B cell (primary cell): ENCODE data around the gene WDFY2. TPM values are rescaled to one million over a fixed set of nuclear protein-coding genes. Genes with fewer than 3 reads are reported as not detected.
"Not testable (repeated sequence)": the region's sequence is repeated elsewhere in the genome, so short reads cannot be mapped to it uniquely, and the experiment has no call there.

ENCODE experiments used
- ATAC-seq: fragments of 200-7000 bp; cut with Tn5 transposase; one replicate; pipeline ENCODE4 v1.10.0; 2021; ENCODE audit warnings: low read depth, mild to moderate bottlenecking, moderate number of reproducible peaks, moderate library complexity
- CTCF ChIA-PET: fragments of 350-600 bp; sonication (Branson Sonifier 250); formaldehyde crosslinking; loops from one replicate; lab custom pipeline; 2021; ENCODE audit warnings: antibody characterized with exemption, inconsistent platforms; lab: Charles Lee
- POLR2A ChIA-PET: fragments of 350-600 bp; sonication (Branson Sonifier 250); formaldehyde crosslinking; loops from one replicate; lab custom pipeline; 2021; ENCODE audit warnings: antibody characterized with exemption; lab: Charles Lee
- DNase-seq: peaks from one replicate; pipeline ENCODE4 v3.0.0; 2013
- H2AFZ ChIP-seq: 2 replicates; pipeline ENCODE4 v1.6.1; 2012; ENCODE audit warnings: mild to moderate bottlenecking, low read depth, low read length; ENCODE audit not compliant: insufficient read depth, poor library complexity, severe bottlenecking
- H3K27ac ChIP-seq, 2 donors: 1 replicate in 1 of 2; 2 replicates in 1 of 2; pipeline ENCODE4 v1.5.1; 2012 to 2013; ENCODE audit warnings: low read length in 2 of 2, mild to moderate bottlenecking in 2 of 2, moderate library complexity in 1 of 2
- H3K27me3 ChIP-seq, 4 experiments: fragments of 200-600 bp in 1 of 4; sonication (generic) in 1 of 4; replicated peaks in 1 of 4; 1 replicate in 2 of 4; 2 replicates in 2 of 4; pipeline versions ENCODE4 v1.6.1 to v1.7.0; 2013 to 2016; ENCODE audit warnings: low read length in 3 of 4, mild to moderate bottlenecking in 2 of 4, mixed read lengths in 1 of 4, moderate library complexity in 1 of 4; ENCODE audit not compliant: insufficient read depth in 4 of 4, control insufficient read depth in 3 of 4; ENCODE audit errors: control extremely low read depth in 1 of 4
- H3K36me3 ChIP-seq, 2 experiments: replicated peaks in 1 of 2; 1 replicate in 1 of 2; 2 replicates in 1 of 2; pipeline versions ENCODE4 v1.6.1 to v1.7.1; 2013; ENCODE audit warnings: low read length in 1 of 2; ENCODE audit not compliant: insufficient read depth in 2 of 2, control insufficient read depth in 1 of 2; ENCODE audit errors: control extremely low read depth in 1 of 2, extremely low read depth in 1 of 2
- H3K4me1 ChIP-seq, 2 donors: fragments of 200-600 bp in 1 of 2; sonication (generic) in 1 of 2; 1 replicate in 1 of 2; 2 replicates in 1 of 2; pipeline versions ENCODE4 v1.5.1 to v1.6.1; 2013 to 2017; ENCODE audit warnings: low read length in 2 of 2; ENCODE audit not compliant: control insufficient read depth in 2 of 2, insufficient read depth in 2 of 2
- H3K4me2 ChIP-seq: replicated peaks from 2 replicates; pipeline ENCODE3; 2012; ENCODE audit warnings: mild to moderate bottlenecking, low read depth, low read length; ENCODE audit not compliant: poor library complexity, severe bottlenecking
- H3K4me3 ChIP-seq, 5 experiments: fragments of 200-600 bp in 1 of 5; sonication (generic) in 1 of 5; 1 replicate in 3 of 5; 2 replicates in 2 of 5; pipeline versions ENCODE4 v1.5.1 to v1.7.0; 2011 to 2016; ENCODE audit warnings: low read length in 4 of 5, mild to moderate bottlenecking in 4 of 5, low read depth in 2 of 5, control low read depth in 1 of 5, moderate library complexity in 1 of 5; ENCODE audit not compliant: insufficient read depth in 1 of 5; ENCODE audit errors: control extremely low read depth in 1 of 5, extremely low read depth in 1 of 5
- H3K79me2 ChIP-seq: fragments of 200-600 bp; sonication (generic); one replicate; pipeline ENCODE4 v1.6.0; 2016; ENCODE audit warnings: low read length; ENCODE audit not compliant: control insufficient read depth, insufficient read depth
- H3K9ac ChIP-seq: fragments of 200-600 bp; sonication (generic); 2 replicates; pipeline ENCODE4 v1.6.1; 2017; ENCODE audit warnings: mild to moderate bottlenecking, low read length, moderate library complexity
- H3K9me3 ChIP-seq, 3 donors: one replicate each; pipeline versions ENCODE4 v1.6.1 to v1.7.1; 2013; ENCODE audit warnings: low read length in 2 of 3; ENCODE audit not compliant: control insufficient read depth in 2 of 3, insufficient read depth in 1 of 3; ENCODE audit errors: control extremely low read depth in 1 of 3
- H4K20me1 ChIP-seq: 2 replicates; pipeline ENCODE4 v1.6.0; 2012; ENCODE audit warnings: mild to moderate bottlenecking, low read length; ENCODE audit not compliant: insufficient read depth, control insufficient read depth, poor library complexity, severe bottlenecking
- H3K27ac Mint-ChIP-seq: one replicate; pipeline ENCODE4 v1.8.0; 2021; ENCODE audit warnings: mixed read lengths
- H3K27me3 Mint-ChIP-seq: one replicate; pipeline ENCODE4 v1.8.0; 2021; ENCODE audit warnings: mixed read lengths
- H3K4me1 Mint-ChIP-seq: one replicate; pipeline ENCODE4 v1.8.0; 2021; ENCODE audit warnings: mixed read lengths
- H3K4me3 Mint-ChIP-seq: one replicate; pipeline ENCODE4 v1.8.0; 2021; ENCODE audit warnings: mixed read lengths
- H3K9me3 Mint-ChIP-seq: one replicate; pipeline ENCODE4 v1.8.0; 2022; ENCODE audit warnings: mixed read lengths; ENCODE audit not compliant: insufficient read depth
- CTCF ChIP-seq: fragments of 200-600 bp; IDR thresholded peaks from one replicate; pipeline ENCODE4 v1.8.0; 2022; ENCODE audit warnings: antibody characterized with exemption, mild to moderate bottlenecking
- EZH2 ChIP-seq: IDR thresholded peaks from 2 replicates; pipeline ENCODE4 v1.6.1; 2012; ENCODE audit warnings: borderline replicate concordance, low read depth, mild to moderate bottlenecking, moderate library complexity, low read length; ENCODE audit not compliant: insufficient read depth, poor library complexity, severe bottlenecking
- WGBS: methylation state at CpG from one replicate; pipeline ENCODE4 v1.1.5; 2013; ENCODE audit warnings: missing lambda C conversion rate; ENCODE audit not compliant: insufficient coverage; 5-methylcytosine and 5-hydroxymethylcytosine counted together
- intact Hi-C: fragments of 100-400 bp; cut with micrococcal nuclease; formaldehyde crosslinking; loops from one replicate; pipeline ENCODE4 v1.10.0; 2022
- polyA plus RNA-seq: library from polyadenylated mRNA; depleted of rRNA; stranded (reverse); fragments of >200 nt; gene quantifications from 2 replicates; pipeline ENCODE4 v1.2.3, GENCODE V29; 2012
- total RNA-seq, 2 donors: library from RNA; stranded (reverse); fragments of 120-200 nt in 1 of 2; gene quantifications; 1 replicate in 1 of 2; 2 replicates in 1 of 2; pipeline versions ENCODE4 v1.2.3 to v1.2.4, GENCODE V29; 2013 to 2022

Gene WDFY2
- total and polyA plus RNA-seq, 2 donors (not counting 1 experiment from before 2014, with no cell fraction given) = 12.4 to 47.7 TPM

GRCh38 chr13:51541809-51542258 is 42.4 kb upstream of the WDFY2 start:
- Mint-ChIP-seq H3K4me3 (no peak overlapping the region), H3K27ac (no peak overlapping the region), H3K27me3 (peaks cover 4% of the 10 kb centered on the region), H3K4me1 (no peaks in the 10 kb centered on the region), H3K9me3 (no peaks in the 10 kb centered on the region)
- no peaks in the 10 kb centered on the region for H3K9me3 ChIP-seq
- no peak overlapping the region for H3K4me3 ChIP-seq
- no peak overlapping the region for H2AFZ ChIP-seq
- H3K36me3 ChIP-seq = no peaks in the 10 kb centered on the region
- CTCF ChIA-PET = interaction anchor here (0.6 kb wide), 1 partner anchor 257 kb away, joined by 3 read pairs; no protein-coding TSS in a partner anchor
- POLR2A ChIA-PET = no interaction called here
- ATAC-seq = no peak
- no peak overlapping the region for H3K27ac ChIP-seq
- no peaks in the 10 kb centered on the region for H3K4me1 ChIP-seq
- no peaks in the 10 kb centered on the region for H4K20me1 ChIP-seq
- TF ChIP-seq CTCF (no peak), EZH2 (no peak)
- intact Hi-C loops = no loop called here
- no peak overlapping the region for H3K4me2 ChIP-seq
- no peak for DNase-seq
- H3K9ac ChIP-seq = no peak overlapping the region
- H3K79me2 ChIP-seq = no peaks in the 10 kb centered on the region
- H3K27me3 ChIP-seq = no peaks in the 10 kb centered on the region
- 100% methylated on average over 2 of the region's 6 CpGs for WGBS

GRCh38 chr13:51542346-51543242 is 41.7 kb upstream of the WDFY2 start:
- no peak for DNase-seq
- Histone ChIP-seq H3K9ac (no peak overlapping the region), H2AFZ (no peak overlapping the region), H3K27ac (no peak overlapping the region), H3K79me2 (no peaks in the 10 kb centered on the region), H3K9me3 (no peaks in the 10 kb centered on the region), H3K4me3 (no peak overlapping the region), H3K4me1 (no peaks in the 10 kb centered on the region), H4K20me1 (no peaks in the 10 kb centered on the region), H3K4me2 (no peak overlapping the region), H3K36me3 (no peaks in the 10 kb centered on the region), H3K27me3 (no peaks in the 10 kb centered on the region)
- Mint-ChIP-seq H3K4me1 (no peaks in the 10 kb centered on the region), H3K27me3 (peaks cover 4% of the 10 kb centered on the region), H3K9me3 (no peaks in the 10 kb centered on the region), H3K4me3 (no peak overlapping the region), H3K27ac (no peak overlapping the region)
- no peak for TF ChIP-seq EZH2
- no peak for TF ChIP-seq CTCF
- intact Hi-C loops = no loop called here
- no peak for ATAC-seq
- WGBS = 93% methylated on average over 3 of the region's 9 CpGs
- ChIA-PET POLR2A (no interaction called here), CTCF (interaction anchor here (0.6 kb wide), 2 partner anchors 258 to 1754 kb away, joined by 3 read pairs; no protein-coding TSS in a partner anchor)

GRCh38 chr13:51545446-51545845 is 38.8 kb upstream of the WDFY2 start:
- H2AFZ ChIP-seq, H4K20me1 ChIP-seq, POLR2A ChIA-PET, H3K27me3 ChIP-seq, H3K27ac Mint-ChIP-seq, H3K9ac ChIP-seq, H3K9me3 Mint-ChIP-seq, H3K27ac ChIP-seq, H3K4me1 ChIP-seq, H3K9me3 ChIP-seq, H3K4me3 Mint-ChIP-seq, H3K36me3 ChIP-seq, H3K4me3 ChIP-seq, CTCF ChIA-PET, DNase-seq, intact Hi-C loops, ATAC-seq, H3K4me1 Mint-ChIP-seq, H3K27me3 Mint-ChIP-seq, H3K4me2 ChIP-seq, H3K79me2 ChIP-seq: not testable (repeated sequence)
- no CpG with 5 or more reads among the region's 3 CpGs for WGBS
